Cardiac muscle cell (in vitro differentiated cells and primary cell): ENCODE results near the gene ABO. TPM values are rescaled to one million over a fixed set of nuclear protein-coding genes. Genes with fewer than 3 reads are reported as not detected.

ENCODE experiments used
- DNase-seq, 2 donors: peaks; one replicate each; pipeline versions ENCODE4 v3.0.0 to v3.0.0-alpha.2; 2010 to 2017; ENCODE audit warnings: low read depth in 1 of 2, low spot score in 1 of 2
- H3K27ac ChIP-seq: fragments of 200-600 bp; sonication (generic); 2 replicates; pipeline ENCODE4 v1.5.1; 2016
- H3K27me3 ChIP-seq: fragments of 200-600 bp; sonication (generic); 2 replicates; pipeline ENCODE4 v1.6.0; 2016; ENCODE audit warnings: control low read depth
- H3K36me3 ChIP-seq: fragments of 200-600 bp; sonication (generic); 2 replicates; pipeline ENCODE4 v1.5.1; 2016; ENCODE audit warnings: control low read depth
- H3K4me1 ChIP-seq: fragments of 200-600 bp; sonication (generic); 2 replicates; pipeline ENCODE4 v1.8.1; 2017; ENCODE audit warnings: low read depth, mild to moderate bottlenecking, mixed run types
- H3K4me3 ChIP-seq: fragments of 200-600 bp; sonication (generic); 2 replicates; pipeline ENCODE4 v1.5.1; 2016; ENCODE audit warnings: mild to moderate bottlenecking
- H3K9me3 ChIP-seq: fragments of 200-600 bp; sonication (generic); 2 replicates; pipeline ENCODE4 v1.5.1; 2017; ENCODE audit warnings: low read depth, mild to moderate bottlenecking, control low read depth
- polyA plus RNA-seq: library from polyadenylated mRNA; unstranded; fragments of >200 nt; fragmentation: Nextera tagmentation; extraction: Ambion mirVana; gene quantifications from 2 replicates; pipeline ENCODE4 v1.2.1, GENCODE V29; 2016
- total RNA-seq: library from RNA; depleted of rRNA; stranded (reverse); fragments of >200 nt; gene quantifications from 2 replicates; pipeline ENCODE4 v1.2.3, GENCODE V29; 2016
- TF ChIP-seq, protein P1 (sequence below): IDR thresholded peaks from 2 replicates; pipeline ENCODE4 v1.5.1; 2012; ENCODE audit warnings: low read depth, mild to moderate bottlenecking, low read length

Gene ABO
- total and polyA plus RNA-seq, 2 experiments from 2014 or later = 0.30 TPM; not detected in 1

DNA sequence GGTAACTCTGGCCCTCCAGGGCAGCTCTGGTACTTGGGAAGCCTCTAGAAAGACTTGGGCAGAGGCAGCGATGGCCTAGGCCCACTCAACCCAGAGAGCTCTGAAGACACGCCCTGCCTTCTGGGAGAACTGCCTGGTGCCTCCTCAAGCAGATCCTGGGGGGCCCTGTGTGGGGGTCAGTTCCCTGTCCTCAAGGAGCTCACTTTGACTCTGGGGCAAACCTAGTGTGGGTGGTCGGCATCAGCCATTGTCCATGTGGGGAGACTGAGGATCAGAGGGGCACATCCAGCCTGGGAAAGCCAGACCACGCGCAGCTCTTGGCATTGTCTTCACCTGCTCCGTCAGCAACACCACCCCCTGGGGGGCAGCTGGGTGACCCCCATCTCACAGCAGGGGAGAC is 28.0 kb downstream of the ABO start:
- TF ChIP-seq, protein P1, sequence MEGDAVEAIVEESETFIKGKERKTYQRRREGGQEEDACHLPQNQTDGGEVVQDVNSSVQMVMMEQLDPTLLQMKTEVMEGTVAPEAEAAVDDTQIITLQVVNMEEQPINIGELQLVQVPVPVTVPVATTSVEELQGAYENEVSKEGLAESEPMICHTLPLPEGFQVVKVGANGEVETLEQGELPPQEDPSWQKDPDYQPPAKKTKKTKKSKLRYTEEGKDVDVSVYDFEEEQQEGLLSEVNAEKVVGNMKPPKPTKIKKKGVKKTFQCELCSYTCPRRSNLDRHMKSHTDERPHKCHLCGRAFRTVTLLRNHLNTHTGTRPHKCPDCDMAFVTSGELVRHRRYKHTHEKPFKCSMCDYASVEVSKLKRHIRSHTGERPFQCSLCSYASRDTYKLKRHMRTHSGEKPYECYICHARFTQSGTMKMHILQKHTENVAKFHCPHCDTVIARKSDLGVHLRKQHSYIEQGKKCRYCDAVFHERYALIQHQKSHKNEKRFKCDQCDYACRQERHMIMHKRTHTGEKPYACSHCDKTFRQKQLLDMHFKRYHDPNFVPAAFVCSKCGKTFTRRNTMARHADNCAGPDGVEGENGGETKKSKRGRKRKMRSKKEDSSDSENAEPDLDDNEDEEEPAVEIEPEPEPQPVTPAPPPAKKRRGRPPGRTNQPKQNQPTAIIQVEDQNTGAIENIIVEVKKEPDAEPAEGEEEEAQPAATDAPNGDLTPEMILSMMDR = no peak
- no peaks in the 10 kb centered on the region for H3K36me3 ChIP-seq

DNA sequence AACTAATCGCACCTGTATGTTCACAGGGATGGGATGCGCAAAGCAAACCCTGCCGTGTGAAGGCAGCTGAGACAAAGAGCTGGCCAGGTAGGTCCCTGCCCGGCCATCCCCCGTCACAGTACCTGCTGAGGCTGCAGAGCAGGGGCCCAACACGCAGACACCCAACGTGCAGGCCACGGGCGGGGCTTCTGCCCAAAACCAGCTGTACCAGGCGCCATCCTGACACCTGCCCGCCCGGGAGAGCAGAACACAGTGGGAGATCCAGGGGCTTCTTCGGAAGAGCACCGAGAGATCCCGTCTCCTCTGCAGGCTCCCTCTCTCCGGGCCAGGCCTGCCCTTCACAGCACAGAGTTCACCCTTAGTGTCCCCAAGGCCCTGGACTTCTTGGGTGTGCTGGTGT is 28.4 kb downstream of the ABO start:
- no peak overlapping the region for H3K27ac ChIP-seq
- no peak for DNase-seq
- no peaks in the 10 kb centered on the region for H3K4me1 ChIP-seq
- TF ChIP-seq, protein P1 = no peak
- H3K36me3 ChIP-seq = no peaks in the 10 kb centered on the region
- H3K27me3 ChIP-seq = peaks cover 17% of the 10 kb centered on the region
- no peak overlapping the region for H3K4me3 ChIP-seq
- H3K9me3 ChIP-seq = no peaks in the 10 kb centered on the region

More for the DNA sequence above, 28.0 kb downstream of the ABO start:
- no peak overlapping the region for H3K27ac ChIP-seq
- H3K27me3 ChIP-seq = peaks cover 17% of the 10 kb centered on the region
- no peaks in the 10 kb centered on the region for H3K4me1 ChIP-seq
- no peak for DNase-seq
- no peak overlapping the region for H3K4me3 ChIP-seq
- H3K9me3 ChIP-seq = no peaks in the 10 kb centered on the region

DNA sequence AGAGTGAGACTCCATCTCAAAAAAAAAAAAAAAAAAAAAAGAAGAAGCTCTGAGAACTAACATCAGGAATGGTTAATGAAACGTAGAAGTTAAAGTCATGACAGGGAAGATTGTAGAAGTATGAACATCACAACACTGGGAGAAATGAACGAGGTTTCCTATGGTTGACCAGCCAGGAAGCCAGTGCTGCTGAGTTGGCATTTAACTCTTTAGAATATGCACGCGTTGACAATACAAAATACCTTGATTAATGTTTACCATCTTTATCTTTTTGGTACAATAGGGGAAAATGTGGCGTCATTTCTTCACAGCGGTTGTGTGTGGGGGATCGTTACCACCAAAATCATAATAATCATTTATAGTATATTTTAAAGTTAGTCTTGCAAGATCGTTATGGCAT is 32.0 kb downstream of the ABO start:
- no peaks in the 10 kb centered on the region for H3K9me3 ChIP-seq
- no peaks in the 10 kb centered on the region for H3K4me1 ChIP-seq
- no peaks in the 10 kb centered on the region for H3K36me3 ChIP-seq
- no peak overlapping the region for H3K27ac ChIP-seq
- TF ChIP-seq, protein P1 = no peak
- no peak for DNase-seq
- peaks cover 8% of the 10 kb centered on the region for H3K27me3 ChIP-seq
- H3K4me3 ChIP-seq = no peak overlapping the region

DNA sequence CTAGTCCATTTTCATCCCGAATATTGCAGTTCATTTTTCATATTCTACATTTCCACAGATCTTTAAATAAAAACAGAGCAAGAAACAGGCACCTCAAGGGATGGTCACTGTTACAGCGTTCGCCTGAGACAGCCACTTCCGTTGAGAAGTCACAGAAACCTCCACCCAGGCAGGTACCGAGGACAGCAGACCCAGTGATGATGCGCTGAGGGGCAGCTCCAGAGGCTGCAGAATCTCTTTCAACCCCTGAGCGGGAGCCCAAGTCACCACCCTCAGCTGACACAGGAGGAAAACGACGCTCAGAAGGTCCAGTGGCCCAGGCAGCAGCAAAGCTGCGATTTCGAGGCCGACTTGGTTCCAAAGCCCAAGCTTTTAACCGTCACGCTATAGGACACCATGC is 32.8 kb downstream of the ABO start:
- TF ChIP-seq, protein P1 = no peak
- no peaks in the 10 kb centered on the region for H3K9me3 ChIP-seq
- no peaks in the 10 kb centered on the region for H3K36me3 ChIP-seq
- no peaks in the 10 kb centered on the region for H3K4me1 ChIP-seq
- H3K27me3 ChIP-seq = peaks cover 8% of the 10 kb centered on the region
- no peak overlapping the region for H3K4me3 ChIP-seq
- no peak overlapping the region for H3K27ac ChIP-seq
- peak in 1 of 2 donors; percentile 7 for DNase-seq

DNA sequence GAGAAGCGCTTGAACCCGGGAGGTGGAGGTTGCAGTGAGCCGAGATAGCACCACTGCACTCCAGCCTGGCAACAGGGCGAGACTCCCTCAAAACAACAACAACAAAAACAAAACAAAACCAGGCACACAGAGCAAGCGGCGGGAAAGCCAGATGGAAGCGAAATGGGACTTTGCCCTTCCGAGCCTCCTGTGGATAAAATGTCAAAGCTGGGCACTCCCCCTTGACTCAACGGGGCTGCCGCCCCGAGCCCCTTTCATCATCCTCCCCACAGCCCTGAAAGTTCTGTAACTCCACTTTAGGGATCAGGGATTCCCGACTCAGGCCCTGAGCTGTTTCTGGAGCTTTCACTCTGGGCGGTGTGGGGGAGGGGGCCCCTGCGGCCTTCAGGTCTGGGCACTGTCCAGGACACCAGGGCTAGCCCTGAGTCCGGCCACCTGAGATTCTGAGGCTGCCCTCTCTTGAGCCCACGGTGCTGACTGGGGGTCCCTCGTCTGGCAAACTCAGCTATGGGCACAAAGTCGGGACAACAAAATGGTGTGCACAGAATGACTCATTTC is 35.4 kb downstream of the ABO start:
- H3K27me3 ChIP-seq = peaks cover 8% of the 10 kb centered on the region
- H3K9me3 ChIP-seq = no peaks in the 10 kb centered on the region
- no peaks in the 10 kb centered on the region for H3K36me3 ChIP-seq
- TF ChIP-seq, protein P1 = no peak
- H3K27ac ChIP-seq = peak overlapping the region; percentile 79
- no peaks in the 10 kb centered on the region for H3K4me1 ChIP-seq
- DNase-seq = no peak
- peak overlapping the region; percentile 24 for H3K4me3 ChIP-seq
